IMR-90 (cell line): ENCODE data around the gene TNRC6C. TPM values are rescaled to one million over a fixed set of nuclear protein-coding genes. Genes with fewer than 3 reads are reported as not detected.

ENCODE experiments used
- ATAC-seq: fragments of 200-7000 bp; cut with Tn5 transposase; 2 replicates; pipeline ENCODE4 v1.9.1; 2020; ENCODE audit warnings: low read depth, mild to moderate bottlenecking, moderate library complexity
- BruUV-seq: library from RNA; stranded (reverse); fragments of 400-500 nt; replicated peaks from 2 replicates; lab custom pipeline; 2021; lab: Mats Ljungman, UMichigan
- CTCF ChIA-PET: fragments of 300-600 bp; formaldehyde crosslinking; extraction: SDS; loops from one replicate; lab custom pipeline; 2021; ENCODE audit warnings: antibody characterized with exemption; lab: Yijun Ruan, JAX
- POLR2A ChIA-PET: fragments of 300-600 bp; sonication (Branson Sonifier 250); formaldehyde crosslinking; loops from one replicate; lab custom pipeline; 2022; ENCODE audit warnings: antibody characterized with exemption; ENCODE audit not compliant: unreplicated experiment; lab: Charles Lee
- DNase-seq: peaks from one replicate; pipeline ENCODE4 v3.0.0; 2013
- H2AFZ ChIP-seq: replicated peaks from 2 replicates; pipeline ENCODE3; 2013; ENCODE audit warnings: low read length, mild to moderate bottlenecking; ENCODE audit not compliant: poor library complexity
- H2AK5ac ChIP-seq: 2 replicates; pipeline ENCODE4 v1.6.1; 2013; ENCODE audit warnings: low read depth, low read length, inconsistent platforms
- H2AK9ac ChIP-seq: replicated peaks from 2 replicates; pipeline ENCODE3; 2013; ENCODE audit warnings: mild to moderate bottlenecking, low read depth, low read length, moderate library complexity; ENCODE audit not compliant: poor library complexity
- H2BK120ac ChIP-seq: 2 replicates; pipeline ENCODE4 v1.6.1; 2013; ENCODE audit warnings: low read depth, low read length, inconsistent platforms
- H2BK15ac ChIP-seq: 3 replicates; pipeline ENCODE4 v1.6.1; 2013; ENCODE audit warnings: low read depth, low read length, inconsistent platforms
- H2BK20ac ChIP-seq: 2 replicates; pipeline ENCODE4 v1.6.1; 2013; ENCODE audit warnings: low read depth, mild to moderate bottlenecking, inconsistent platforms, low read length, moderate library complexity
- H2BK5ac ChIP-seq: 2 replicates; pipeline ENCODE4 v1.6.1; 2013; ENCODE audit warnings: mild to moderate bottlenecking, low read depth, low read length, inconsistent platforms; ENCODE audit not compliant: poor library complexity, severe bottlenecking
- H3K14ac ChIP-seq: replicated peaks from 2 replicates; pipeline ENCODE4 v1.6.1; 2013; ENCODE audit warnings: low read depth, low read length, inconsistent platforms
- H3K18ac ChIP-seq: 2 replicates; pipeline ENCODE4 v1.6.1; 2013; ENCODE audit warnings: low read depth, low read length, control low read depth
- H3K23ac ChIP-seq: 2 replicates; pipeline ENCODE4 v1.6.1; 2013; ENCODE audit warnings: low read depth, low read length, inconsistent platforms
- H3K27ac ChIP-seq: 2 replicates; pipeline ENCODE4 v1.5.1; 2013; ENCODE audit warnings: mild to moderate bottlenecking, control low read depth, low read length; ENCODE audit not compliant: insufficient read depth
- H3K27me3 ChIP-seq: 2 replicates; pipeline ENCODE4 v1.6.1; 2013; ENCODE audit warnings: low read length; ENCODE audit not compliant: control insufficient read depth, insufficient read depth
- H3K36me3 ChIP-seq: 2 replicates; pipeline ENCODE4 v1.6.1; 2013; ENCODE audit warnings: low read length, mixed read lengths; ENCODE audit not compliant: control insufficient read depth, insufficient read depth
- H3K4ac ChIP-seq: 2 replicates; pipeline ENCODE4 v1.6.1; 2013; ENCODE audit warnings: low read depth, low read length, inconsistent platforms
- H3K4me1 ChIP-seq: 2 replicates; pipeline ENCODE4 v1.6.1; 2013; ENCODE audit warnings: low read length, mixed read lengths; ENCODE audit not compliant: control insufficient read depth, insufficient read depth
- H3K4me2 ChIP-seq: 2 replicates; pipeline ENCODE4 v1.6.1; 2013; ENCODE audit warnings: low read depth, mild to moderate bottlenecking, control low read depth, low read length, moderate library complexity
- H3K4me3 ChIP-seq: 2 replicates; pipeline ENCODE4 v1.5.1; 2013; ENCODE audit warnings: low read depth, mild to moderate bottlenecking, control low read depth, low read length, moderate library complexity; ENCODE audit not compliant: insufficient read depth
- H3K56ac ChIP-seq: 2 replicates; pipeline ENCODE4 v1.6.1; 2013; ENCODE audit warnings: low read length, inconsistent platforms; ENCODE audit not compliant: insufficient read depth; ENCODE audit errors: extremely low read depth
- H3K79me1 ChIP-seq, 2 experiments: 2 replicates each; pipeline ENCODE4 v1.6.1; 2013; ENCODE audit warnings: low read length in 2 of 2, inconsistent platforms in 1 of 2, low read depth in 1 of 2
- H3K9ac ChIP-seq: 2 replicates; pipeline ENCODE4 v1.6.1; 2013; ENCODE audit warnings: low read depth, low read length, control low read depth
- H3K9me1 ChIP-seq: 2 replicates; pipeline ENCODE4 v1.6.1; 2013; ENCODE audit warnings: low read length, inconsistent platforms; ENCODE audit not compliant: insufficient read depth
- H3K9me3 ChIP-seq: 2 replicates; pipeline ENCODE4 v1.6.1; 2013; ENCODE audit warnings: low read length; ENCODE audit not compliant: control insufficient read depth, insufficient read depth
- H4K20me1 ChIP-seq: 2 replicates; pipeline ENCODE4 v1.6.1; 2013; ENCODE audit warnings: low read length, inconsistent platforms; ENCODE audit not compliant: insufficient read depth
- H4K5ac ChIP-seq: 2 replicates; pipeline ENCODE4 v1.6.1; 2013; ENCODE audit warnings: mild to moderate bottlenecking, low read depth, low read length, control low read depth
- H4K8ac ChIP-seq, 2 experiments: 2 replicates each; pipeline ENCODE4 v1.6.1; 2013; ENCODE audit warnings: low read depth in 2 of 2, low read length in 2 of 2, control low read depth in 1 of 2, inconsistent platforms in 1 of 2
- H4K91ac ChIP-seq: 2 replicates; pipeline ENCODE4 v1.6.1; 2013; ENCODE audit warnings: low read depth, low read length, inconsistent platforms; ENCODE audit not compliant: insufficient read depth
- BHLHE40 ChIP-seq: fragments of 150-350 bp; IDR thresholded peaks from 2 replicates; pipeline ENCODE4 v1.6.1; 2016; ENCODE audit warnings: mild to moderate bottlenecking, low read depth, low read length
- CHD1 ChIP-seq: IDR thresholded peaks from 2 replicates; pipeline ENCODE4 v1.6.1; 2012; ENCODE audit warnings: low read depth, low read length, improper control_type of control experiment
- MAFK ChIP-seq: IDR thresholded peaks from 2 replicates; pipeline ENCODE4 v1.6.1; 2012; ENCODE audit warnings: low read depth, low read length, improper control_type of control experiment
- MAZ ChIP-seq: IDR thresholded peaks from 2 replicates; pipeline ENCODE4 v1.6.1; 2012; ENCODE audit warnings: low read depth, mild to moderate bottlenecking, low read length, improper control_type of control experiment, moderate library complexity, borderline replicate concordance
- MXI1 ChIP-seq: IDR thresholded peaks from 2 replicates; pipeline ENCODE4 v1.6.1; 2012; ENCODE audit warnings: low read depth, mild to moderate bottlenecking, low read length, moderate library complexity, borderline replicate concordance
- NFE2L2 ChIP-seq: fragments of 150-350 bp; IDR thresholded peaks from 2 replicates; pipeline ENCODE4 v1.6.1; 2016; ENCODE audit warnings: low read depth, mild to moderate bottlenecking, low read length
- POLR2A ChIP-seq: IDR thresholded peaks from 2 replicates; pipeline ENCODE4 v1.6.1; 2012; ENCODE audit warnings: mild to moderate bottlenecking, low read depth, low read length
- RAD21 ChIP-seq: IDR thresholded peaks from 2 replicates; pipeline ENCODE4 v1.6.1; 2012; ENCODE audit warnings: low read length, improper control_type of control experiment
- RCOR1 ChIP-seq: IDR thresholded peaks from 2 replicates; pipeline ENCODE4 v1.6.1; 2012; ENCODE audit warnings: mild to moderate bottlenecking, low read length, improper control_type of control experiment; ENCODE audit not compliant: insufficient replicate concordance
- WGBS, 2 experiments: methylation state at CpG; one replicate each; pipeline versions ENCODE4 v1.1.5 to v1.1.7; 2013; ENCODE audit warnings: missing lambda C conversion rate in 2 of 2; ENCODE audit not compliant: insufficient read length in 1 of 2; ENCODE audit errors: extremely low coverage in 2 of 2; 5-methylcytosine and 5-hydroxymethylcytosine counted together
- dilution Hi-C: fragments of 300-500 bp; cut with HindIII; formaldehyde crosslinking; loops from one replicate; pipeline ENCODE4 v1.14.3; 2018; ENCODE audit warnings: low sequenced_read_pairs; ENCODE audit not compliant: unreplicated experiment
- in situ Hi-C: fragments of 300-500 bp; cut with MboI; formaldehyde crosslinking; loops from 3 replicates; pipeline ENCODE4 v1.14.3; 2019; ENCODE audit warnings: low sequenced_read_pairs, inconsistent platforms, mixed read lengths
- intact Hi-C: fragments of 100-400 bp; cut with micrococcal nuclease; formaldehyde crosslinking; loops from 2 replicates; pipeline ENCODE4 v1.10.0; 2022
- polyA plus RNA-seq, 3 experiments: library from polyadenylated mRNA; depleted of rRNA; stranded (reverse); fragments of >200 nt; gene quantifications; 2 replicates each; pipeline ENCODE4 v1.2.3, GENCODE V29; 2012; ENCODE audit warnings: low replicate concordance in 1 of 3
- total RNA-seq: library from RNA; depleted of rRNA; stranded (reverse); fragments of >200 nt; gene quantifications from 2 replicates; pipeline ENCODE4 v1.2.3, GENCODE V29; 2012
- TF ChIP-seq, protein P1 (sequence below): conservative IDR thresholded peaks from 2 replicates; pipeline ENCODE4 v1.5.1; 2012; ENCODE audit warnings: mild to moderate bottlenecking, low read depth, low read length, improper control_type of control experiment
- TF ChIP-seq, protein P2 (sequence below): fragments of 150-350 bp; IDR thresholded peaks from 2 replicates; pipeline ENCODE4 v1.6.1; 2017; ENCODE audit warnings: mild to moderate bottlenecking, antibody characterized with exemption, low read length, low read depth
- TF ChIP-seq, protein P3 (sequence below): fragments of 150-350 bp; IDR thresholded peaks from 2 replicates; pipeline ENCODE4 v1.6.1; 2016; ENCODE audit warnings: low read depth, mild to moderate bottlenecking, low read length, moderate library complexity, borderline replicate concordance

The TNRC6C gene
- total and polyA plus RNA-seq, 2 of the 4 experiments (the other 2 are of a cell fraction): 1.6 to 2.7 TPM

DNA sequence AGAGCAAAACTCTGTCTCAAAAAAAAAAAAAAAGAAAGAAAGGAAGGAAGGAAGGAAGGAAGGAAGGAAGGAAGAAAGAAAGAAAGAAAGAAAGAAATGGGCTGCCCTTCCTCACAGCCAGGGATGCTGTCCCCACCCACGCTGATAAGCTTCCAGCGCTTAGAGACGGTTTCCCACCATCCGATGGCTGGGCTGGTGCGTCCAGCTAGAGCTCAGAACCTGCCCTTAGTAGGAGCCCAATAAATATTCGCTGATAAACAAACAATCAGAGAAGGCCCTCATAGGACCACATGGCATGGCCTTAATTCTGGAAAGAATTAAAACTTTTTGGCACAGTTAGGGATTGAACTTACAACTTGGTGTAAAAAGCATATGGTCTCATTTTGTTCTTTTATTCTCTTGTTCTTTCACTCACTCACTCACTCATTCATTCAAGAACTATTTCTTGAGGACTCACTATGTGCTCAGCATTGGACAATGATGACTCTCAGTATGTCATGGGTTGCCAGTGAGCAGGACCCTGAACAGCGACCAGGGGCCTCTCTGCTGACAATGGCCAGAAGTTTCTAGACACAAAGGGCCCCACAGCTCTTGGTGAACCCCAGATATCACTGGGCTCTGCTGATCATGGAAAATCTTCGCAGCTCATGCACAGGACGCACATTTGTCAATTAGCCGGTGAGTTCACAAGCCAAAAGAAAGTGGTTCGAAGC lies 32.5 kb upstream of the TNRC6C start:
- Histone ChIP-seq H2BK20ac (no peak overlapping the region), H3K79me1 (no peaks in the 10 kb centered on the region)

More for the DNA sequence above, 32.5 kb upstream of the TNRC6C start:
- no peak overlapping the region for H3K56ac ChIP-seq
- no peaks in the 10 kb centered on the region for H3K36me3 ChIP-seq
- no TSS peak for BruUV-seq
- TF ChIP-seq NFE2L2: no peak
- TF ChIP-seq, protein P1, sequence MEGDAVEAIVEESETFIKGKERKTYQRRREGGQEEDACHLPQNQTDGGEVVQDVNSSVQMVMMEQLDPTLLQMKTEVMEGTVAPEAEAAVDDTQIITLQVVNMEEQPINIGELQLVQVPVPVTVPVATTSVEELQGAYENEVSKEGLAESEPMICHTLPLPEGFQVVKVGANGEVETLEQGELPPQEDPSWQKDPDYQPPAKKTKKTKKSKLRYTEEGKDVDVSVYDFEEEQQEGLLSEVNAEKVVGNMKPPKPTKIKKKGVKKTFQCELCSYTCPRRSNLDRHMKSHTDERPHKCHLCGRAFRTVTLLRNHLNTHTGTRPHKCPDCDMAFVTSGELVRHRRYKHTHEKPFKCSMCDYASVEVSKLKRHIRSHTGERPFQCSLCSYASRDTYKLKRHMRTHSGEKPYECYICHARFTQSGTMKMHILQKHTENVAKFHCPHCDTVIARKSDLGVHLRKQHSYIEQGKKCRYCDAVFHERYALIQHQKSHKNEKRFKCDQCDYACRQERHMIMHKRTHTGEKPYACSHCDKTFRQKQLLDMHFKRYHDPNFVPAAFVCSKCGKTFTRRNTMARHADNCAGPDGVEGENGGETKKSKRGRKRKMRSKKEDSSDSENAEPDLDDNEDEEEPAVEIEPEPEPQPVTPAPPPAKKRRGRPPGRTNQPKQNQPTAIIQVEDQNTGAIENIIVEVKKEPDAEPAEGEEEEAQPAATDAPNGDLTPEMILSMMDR: no peak
- TF ChIP-seq POLR2A: no peak
- TF ChIP-seq BHLHE40: no peak
- TF ChIP-seq RAD21: no peak
- no peak for TF ChIP-seq CHD1
- TF ChIP-seq RCOR1: no peak
- TF ChIP-seq, protein P2, sequence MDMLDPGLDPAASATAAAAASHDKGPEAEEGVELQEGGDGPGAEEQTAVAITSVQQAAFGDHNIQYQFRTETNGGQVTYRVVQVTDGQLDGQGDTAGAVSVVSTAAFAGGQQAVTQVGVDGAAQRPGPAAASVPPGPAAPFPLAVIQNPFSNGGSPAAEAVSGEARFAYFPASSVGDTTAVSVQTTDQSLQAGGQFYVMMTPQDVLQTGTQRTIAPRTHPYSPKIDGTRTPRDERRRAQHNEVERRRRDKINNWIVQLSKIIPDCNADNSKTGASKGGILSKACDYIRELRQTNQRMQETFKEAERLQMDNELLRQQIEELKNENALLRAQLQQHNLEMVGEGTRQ: no peak
- no peak for TF ChIP-seq MAZ
- TF ChIP-seq, protein P3, sequence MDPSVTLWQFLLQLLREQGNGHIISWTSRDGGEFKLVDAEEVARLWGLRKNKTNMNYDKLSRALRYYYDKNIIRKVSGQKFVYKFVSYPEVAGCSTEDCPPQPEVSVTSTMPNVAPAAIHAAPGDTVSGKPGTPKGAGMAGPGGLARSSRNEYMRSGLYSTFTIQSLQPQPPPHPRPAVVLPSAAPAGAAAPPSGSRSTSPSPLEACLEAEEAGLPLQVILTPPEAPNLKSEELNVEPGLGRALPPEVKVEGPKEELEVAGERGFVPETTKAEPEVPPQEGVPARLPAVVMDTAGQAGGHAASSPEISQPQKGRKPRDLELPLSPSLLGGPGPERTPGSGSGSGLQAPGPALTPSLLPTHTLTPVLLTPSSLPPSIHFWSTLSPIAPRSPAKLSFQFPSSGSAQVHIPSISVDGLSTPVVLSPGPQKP: no peak
- TF ChIP-seq MXI1: no peak
- TF ChIP-seq MAFK: no peak
- H3K4me1 ChIP-seq: no peaks in the 10 kb centered on the region
- H3K4me2 ChIP-seq: no peak overlapping the region
- H4K20me1 ChIP-seq: no peaks in the 10 kb centered on the region
- H3K9me3 ChIP-seq: no peaks in the 10 kb centered on the region
- intact Hi-C loops: no loop called here
- ChIA-PET CTCF (interaction anchor here (1.0 kb wide), 1 partner anchor 31 kb away, joined by 3 read pairs; no protein-coding TSS in a partner anchor), POLR2A (no interaction called here)
- no peak overlapping the region for H4K8ac ChIP-seq
- in situ Hi-C loops: no loop called here
- no peak overlapping the region for H2AK5ac ChIP-seq
- H3K9ac ChIP-seq: no peak overlapping the region
- no peak overlapping the region for H3K18ac ChIP-seq
- H2BK120ac ChIP-seq: no peak overlapping the region
- no peak overlapping the region for H4K91ac ChIP-seq
- no peak overlapping the region for H2BK15ac ChIP-seq
- H2AFZ ChIP-seq: no peak overlapping the region
- H3K23ac ChIP-seq: no peak overlapping the region
- H2AK9ac ChIP-seq: no peak overlapping the region
- H3K27ac ChIP-seq: no peak overlapping the region
- H3K14ac ChIP-seq: no peak overlapping the region
- H3K27me3 ChIP-seq: peaks cover 53% of the 10 kb centered on the region
- H4K5ac ChIP-seq: no peak overlapping the region
- dilution Hi-C loops: no loop called here
- WGBS, 2 experiments: 71% methylated on average over 5 of the region's 11 CpGs; no CpG with 5 or more reads in 1 of the 2 experiments
- no peak overlapping the region for H3K4ac ChIP-seq
- no peak for ATAC-seq
- H3K9me1 ChIP-seq: no peaks in the 10 kb centered on the region
- H2BK5ac ChIP-seq: no peak overlapping the region
- no peak overlapping the region for H3K4me3 ChIP-seq
- DNase-seq: no peak
